ENCODE results near the gene HAUS7.

The HAUS7 gene

GRCh38 chrX:153493085-153493484, 22.7 kb upstream of the HAUS7 start:
- TF ChIP-seq CTCF (conservative IDR thresholded peaks at IDR 0.05) = no peak
- H3K27ac ChIP-seq = no peak overlapping the region

GRCh38 chrX:153492543-153492942, 22.2 kb upstream of the HAUS7 start:
- H3K27ac ChIP-seq = no peak overlapping the region
- no peak for TF ChIP-seq CTCF (conservative IDR thresholded peaks at IDR 0.05)

- H3K27ac ChIP-seq = no peak overlapping the region
- no peak for TF ChIP-seq CTCF (conservative IDR thresholded peaks at IDR 0.05)
These were observed 21.5 kb upstream of the HAUS7 start for GRCh38 chrX:153491918-153492317.

- no peak overlapping the region for H3K27ac ChIP-seq
- no peak for TF ChIP-seq CTCF (conservative IDR thresholded peaks at IDR 0.05)
These were observed 21.1 kb upstream of the HAUS7 start for GRCh38 chrX:153491351-153491914.

- no peak for TF ChIP-seq CTCF (conservative IDR thresholded peaks at IDR 0.05)
- no peak overlapping the region for H3K27ac ChIP-seq
These were observed 20.0 kb upstream of the HAUS7 start for GRCh38 chrX:153490217-153490930.

- TF ChIP-seq CTCF (conservative IDR thresholded peaks at IDR 0.05) = no peak
- H3K27ac ChIP-seq = no peak overlapping the region
These were observed 18.0 kb upstream of the HAUS7 start for GRCh38 chrX:153488231-153488914.

GRCh38 chrX:153487590-153488071, 17.3 kb upstream of the HAUS7 start:
- no peak overlapping the region for H3K27ac ChIP-seq
- no peak for TF ChIP-seq CTCF (conservative IDR thresholded peaks at IDR 0.05)
